IMR-90 (cell line): ENCODE data around the gene GLT1D1. TPM values are rescaled to one million over a fixed set of nuclear protein-coding genes. Genes with fewer than 3 reads are reported as not detected.

Source experiments
- CEBPB ChIP-seq: IDR thresholded peaks from 2 replicates; pipeline ENCODE4 v1.6.1; 2012; ENCODE audit warnings: low read depth, low read length, improper control_type of control experiment
- FOS ChIP-seq: fragments of 150-350 bp; IDR thresholded peaks from 2 replicates; pipeline ENCODE4 v1.6.1; 2016; ENCODE audit warnings: low read depth, low read length
- MAFK ChIP-seq: IDR thresholded peaks from 2 replicates; pipeline ENCODE4 v1.6.1; 2012; ENCODE audit warnings: low read depth, low read length, improper control_type of control experiment
- MAZ ChIP-seq: IDR thresholded peaks from 2 replicates; pipeline ENCODE4 v1.6.1; 2012; ENCODE audit warnings: low read depth, mild to moderate bottlenecking, low read length, improper control_type of control experiment, moderate library complexity, borderline replicate concordance
- POLR2A ChIP-seq: IDR thresholded peaks from 2 replicates; pipeline ENCODE4 v1.6.1; 2012; ENCODE audit warnings: mild to moderate bottlenecking, low read depth, low read length
- RCOR1 ChIP-seq: IDR thresholded peaks from 2 replicates; pipeline ENCODE4 v1.6.1; 2012; ENCODE audit warnings: mild to moderate bottlenecking, low read length, improper control_type of control experiment; ENCODE audit not compliant: insufficient replicate concordance
- USF2 ChIP-seq: fragments of 150-350 bp; IDR thresholded peaks from 2 replicates; pipeline ENCODE4 v1.6.1; 2017; ENCODE audit warnings: mild to moderate bottlenecking, antibody characterized with exemption, low read length, low read depth
- polyA plus RNA-seq, 3 experiments: library from polyadenylated mRNA; depleted of rRNA; stranded (reverse); fragments of >200 nt; gene quantifications; 2 replicates each; pipeline ENCODE4 v1.2.3, GENCODE V29; 2012; ENCODE audit warnings: low replicate concordance in 1 of 3
- total RNA-seq: library from RNA; depleted of rRNA; stranded (reverse); fragments of >200 nt; gene quantifications from 2 replicates; pipeline ENCODE4 v1.2.3, GENCODE V29; 2012

The GLT1D1 gene
- total and polyA plus RNA-seq, 2 of the 4 experiments (the other 2 are of a cell fraction) = not detected

DNA sequence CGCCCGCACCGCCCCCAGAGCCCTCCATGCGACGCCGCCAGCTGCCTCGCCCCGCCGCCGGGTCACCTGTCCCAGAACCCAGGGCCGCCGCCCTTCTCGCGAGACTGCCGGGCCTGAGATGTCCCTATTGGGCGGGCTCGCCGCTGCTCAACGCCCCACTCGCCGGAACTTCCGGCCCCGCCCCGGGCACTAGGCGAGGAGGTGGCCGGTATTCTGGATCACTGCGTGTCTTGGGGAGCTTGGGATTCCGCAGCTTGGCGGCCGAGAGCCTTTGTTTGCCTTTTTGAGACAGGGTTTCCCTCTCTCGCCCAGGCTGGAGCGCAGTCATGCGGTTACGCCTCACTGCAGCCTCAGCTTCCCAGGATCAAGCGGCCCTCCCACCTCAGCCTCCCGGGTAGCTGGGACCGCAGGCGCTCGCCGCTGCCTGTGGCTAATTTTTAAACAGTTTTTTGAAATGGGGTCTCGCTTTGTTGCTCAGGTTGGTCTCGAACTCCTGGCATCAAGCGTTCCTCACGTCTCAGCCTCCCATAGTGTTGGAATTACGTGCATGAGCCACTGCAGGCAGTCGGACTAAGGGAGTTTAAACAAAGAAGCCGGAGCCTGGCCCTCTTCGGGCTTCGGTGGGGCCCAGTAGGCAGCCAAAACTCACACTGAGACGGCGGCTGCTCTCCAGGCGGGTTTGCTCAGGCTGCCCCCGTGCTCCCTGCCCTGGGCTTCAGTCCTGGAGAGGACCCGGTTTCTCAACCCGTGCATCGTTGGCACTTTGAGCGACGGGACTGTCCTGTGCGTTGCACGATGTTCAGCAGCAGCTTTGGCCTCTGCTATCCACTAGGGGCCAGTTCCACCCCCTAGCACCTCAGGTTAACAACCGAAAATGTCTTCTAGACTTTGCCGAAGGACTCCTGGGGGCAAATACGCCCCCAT lies 29.1 kb upstream of the GLT1D1 start, which contains the start of gene SLC15A4 (continued):
- TF ChIP-seq USF2 = peak; percentile 70
- TF ChIP-seq MAFK = no peak
- TF ChIP-seq MAZ = peak; percentile 94; the same call in 1 of the 2 replicates
- TF ChIP-seq POLR2A = peak; percentile 83
- no peak for TF ChIP-seq FOS
- TF ChIP-seq CEBPB = no peak
- TF ChIP-seq RCOR1 = no peak
